AG04450 (cell line): ENCODE measurements around the gene EHBP1. TPM values are rescaled to one million over a fixed set of nuclear protein-coding genes. Genes with fewer than 3 reads are reported as not detected.

Source experiments
- CTCF ChIA-PET: fragments of 300-600, 350-600 bp; formaldehyde crosslinking; extraction: SDS; loops from one replicate; lab custom pipeline; 2022; ENCODE audit warnings: antibody characterized with exemption, inconsistent platforms; lab: Charles Lee
- POLR2A ChIA-PET: fragments of 350-600 bp; formaldehyde crosslinking; extraction: SDS; loops from one replicate; lab custom pipeline; 2021; ENCODE audit warnings: antibody characterized with exemption, inconsistent platforms; lab: Yijun Ruan, JAX
- DNase-seq: peaks from one replicate; pipeline ENCODE4 v3.0.0-alpha.2; 2011; ENCODE audit warnings: low read depth, low spot score
- H3K27ac ChIP-seq: one replicate; pipeline ENCODE4 v1.5.1; 2012; ENCODE audit warnings: low read depth, low read length, control low read depth
- H3K27me3 ChIP-seq: one replicate; pipeline ENCODE4 v1.6.0; 2012; ENCODE audit warnings: low read length; ENCODE audit not compliant: control insufficient read depth, insufficient read depth
- H3K4me3 ChIP-seq: 2 replicates; pipeline ENCODE4 v1.5.1; 2011; ENCODE audit warnings: mild to moderate bottlenecking, low read depth, low read length, control low read depth
- H3K9me3 ChIP-seq: 2 replicates; pipeline ENCODE4 v1.5.1; 2012; ENCODE audit warnings: low read length; ENCODE audit not compliant: control insufficient read depth, insufficient read depth
- CTCF ChIP-seq: IDR thresholded peaks from 2 replicates; pipeline ENCODE4 v1.5.1; 2011; ENCODE audit warnings: low read depth, low read length, control low read depth, inconsistent platforms
- polyA plus RNA-seq: library from polyadenylated mRNA; depleted of rRNA; stranded (reverse); fragments of >200 nt; gene quantifications from 2 replicates; pipeline ENCODE4 v1.2.3, GENCODE V29; 2011

Gene EHBP1
- polyA plus RNA-seq, 1 experiment = 68.6 TPM

DNA sequence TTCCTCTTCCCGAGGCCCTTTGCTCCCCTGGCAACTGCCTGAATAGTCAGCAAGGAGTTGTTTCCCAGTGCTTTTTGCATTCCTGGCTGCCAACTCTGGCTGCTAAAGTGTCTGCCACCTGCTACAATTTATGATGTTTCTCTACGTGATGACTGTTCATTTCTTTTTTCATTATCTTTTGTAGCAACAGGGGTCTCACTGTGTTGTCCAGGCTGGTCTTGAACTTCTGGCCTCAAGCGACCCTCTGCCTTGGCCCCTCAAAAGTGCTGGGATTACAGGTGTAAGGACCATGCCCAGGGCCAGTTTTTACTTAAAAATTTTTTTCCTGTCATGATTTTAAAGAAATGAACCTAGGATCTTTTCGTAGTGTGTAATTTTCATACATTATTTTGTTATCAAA is 11.3 kb downstream of the EHBP1 start:
- no peaks in the 10 kb centered on the region for H3K9me3 ChIP-seq
- no peak overlapping the region for H3K4me3 ChIP-seq
- no peak for DNase-seq
- H3K27me3 ChIP-seq = no peaks in the 10 kb centered on the region
- ChIA-PET CTCF (no interaction called here), POLR2A (no interaction called here)
- TF ChIP-seq CTCF = no peak
- H3K27ac ChIP-seq = no peak overlapping the region

DNA sequence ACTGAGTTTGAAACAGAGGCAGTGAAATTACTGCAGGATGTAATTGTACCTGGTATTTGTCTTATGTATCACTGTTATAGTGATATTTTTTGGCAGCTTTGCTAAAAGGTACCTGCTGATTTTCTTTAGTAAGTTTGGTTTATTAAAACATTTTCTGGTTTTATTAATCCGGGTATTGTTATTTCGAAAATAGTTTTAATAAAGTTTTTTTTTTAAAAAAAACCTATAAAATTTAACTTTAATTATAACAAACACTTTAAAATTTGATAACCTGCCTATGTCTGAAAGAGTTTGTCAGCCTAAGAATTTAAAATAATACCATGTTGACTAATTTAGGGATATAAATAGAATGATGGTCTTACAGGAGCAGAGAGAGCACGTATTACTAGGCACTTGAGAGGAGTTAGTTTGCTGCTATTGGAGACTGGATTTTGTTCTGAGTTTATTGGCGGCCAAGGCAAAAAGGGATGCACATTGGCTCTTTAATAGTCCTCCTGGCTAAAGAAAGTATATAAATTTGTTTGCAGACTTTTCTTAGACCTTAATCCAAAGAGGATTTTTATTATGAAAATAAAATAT is 12.1 kb downstream of the EHBP1 start:
- no peaks in the 10 kb centered on the region for H3K9me3 ChIP-seq
- no peak for TF ChIP-seq CTCF
- no peaks in the 10 kb centered on the region for H3K27me3 ChIP-seq
- POLR2A ChIA-PET = no interaction called here
- DNase-seq = no peak
- CTCF ChIA-PET = no interaction called here
- no peak overlapping the region for H3K27ac ChIP-seq
- no peak overlapping the region for H3K4me3 ChIP-seq

DNA sequence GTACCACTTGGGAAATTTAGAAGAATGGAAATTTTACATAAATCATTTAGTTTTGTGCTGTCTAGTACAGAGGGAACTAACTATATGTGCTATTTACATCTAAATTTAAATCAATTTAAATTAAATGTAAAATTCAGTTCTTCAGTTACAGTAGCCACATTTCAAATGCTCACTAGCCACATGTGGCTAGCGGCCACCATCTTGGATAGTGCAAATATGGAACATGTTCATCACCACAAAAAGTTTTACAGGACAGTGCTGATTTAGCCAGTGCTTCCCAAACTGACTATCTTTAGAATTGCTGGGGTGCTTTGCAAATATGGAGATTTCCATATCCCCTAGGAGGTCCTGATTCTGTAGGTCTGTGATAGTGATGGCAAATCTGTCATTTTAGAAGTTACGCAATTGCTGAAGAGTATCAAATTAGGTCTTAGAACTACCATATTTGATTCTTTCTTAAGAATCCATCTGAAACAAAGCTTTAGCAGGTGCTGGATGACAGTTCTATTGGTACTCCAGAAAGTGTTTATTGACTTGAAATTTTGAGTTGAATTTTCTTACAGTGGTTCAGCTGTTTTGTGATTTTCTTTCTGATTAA is 12.8 kb downstream of the EHBP1 start:
- ChIA-PET POLR2A (no interaction called here), CTCF (interaction anchor here (1.0 kb wide), 1 partner anchor 262 kb away, joined by 3 read pairs; no protein-coding TSS in a partner anchor)
- no peaks in the 10 kb centered on the region for H3K27me3 ChIP-seq
- DNase-seq = no peak
- no peak for TF ChIP-seq CTCF
- H3K4me3 ChIP-seq = no peak overlapping the region
- no peak overlapping the region for H3K27ac ChIP-seq
- no peaks in the 10 kb centered on the region for H3K9me3 ChIP-seq

DNA sequence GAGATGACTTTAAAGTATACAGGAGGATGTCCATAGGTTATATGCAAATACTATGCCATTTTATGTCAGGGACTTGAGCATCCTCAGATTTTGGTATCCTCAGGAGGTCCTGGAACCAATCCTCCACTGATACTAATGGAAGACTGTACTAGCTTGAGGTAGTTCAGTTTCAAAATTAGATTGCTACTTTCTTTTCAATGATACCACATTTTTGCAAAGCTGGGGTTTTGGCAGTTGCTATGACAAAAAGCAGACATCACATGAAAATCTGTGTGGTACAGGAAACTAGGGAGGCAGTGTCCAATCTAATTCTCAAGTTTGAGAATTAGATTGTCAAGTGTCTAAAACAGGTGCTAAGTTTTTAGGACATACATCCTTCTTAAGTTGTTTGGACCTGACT is 14.2 kb downstream of the EHBP1 start:
- no peaks in the 10 kb centered on the region for H3K9me3 ChIP-seq
- H3K27ac ChIP-seq = no peak overlapping the region
- H3K4me3 ChIP-seq = no peak overlapping the region
- TF ChIP-seq CTCF = no peak
- CTCF ChIA-PET = no interaction called here
- no peak for DNase-seq
- no peaks in the 10 kb centered on the region for H3K27me3 ChIP-seq
- POLR2A ChIA-PET = no interaction called here

DNA sequence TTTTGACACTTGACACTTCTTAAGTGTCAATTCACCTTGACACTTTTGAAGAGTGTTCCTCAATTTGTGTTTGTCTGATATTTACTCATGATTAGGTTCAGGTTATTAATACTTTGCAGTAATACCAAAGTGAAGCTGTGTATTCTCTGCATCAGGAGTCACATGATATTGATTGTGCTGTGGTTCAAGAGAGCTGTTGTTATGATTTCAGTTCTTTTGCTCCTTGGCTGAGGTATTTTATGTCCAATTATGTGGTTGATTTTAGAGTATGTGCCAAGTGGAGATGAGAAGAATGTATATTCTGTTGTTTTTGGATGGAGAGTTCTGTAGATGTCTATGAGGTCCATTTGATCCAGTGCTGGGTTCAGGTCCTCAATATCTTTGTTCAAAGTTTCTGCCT is 17.2 kb downstream of the EHBP1 start:
- POLR2A ChIA-PET = no interaction called here
- Histone ChIP-seq H3K27me3 (no peaks in the 10 kb centered on the region), H3K4me3 (no peak overlapping the region), H3K27ac (no peak overlapping the region), H3K9me3 (no peaks in the 10 kb centered on the region)
- no peak for TF ChIP-seq CTCF
- CTCF ChIA-PET = no interaction called here
- DNase-seq = no peak
